Stimulated activated CD8-positive, alpha-beta memory T cell treated with anti-CD3 and anti-CD28 coated beads, Interleukin-12 subunit alpha, Interleukin-12 subunit beta, amount 100 ng/mL, for 4 hours (primary cell): ENCODE measurements around the gene S100A4.
"Not testable (repeated sequence)": the region's sequence is repeated elsewhere in the genome, so short reads cannot be mapped to it uniquely, and the experiment has no call there.

Experiments
- DNase-seq: peaks from one replicate; pipeline ENCODE4 v3.0.0-alpha.2; 2020; ENCODE audit warnings: low read depth

The S100A4 gene

DNA sequence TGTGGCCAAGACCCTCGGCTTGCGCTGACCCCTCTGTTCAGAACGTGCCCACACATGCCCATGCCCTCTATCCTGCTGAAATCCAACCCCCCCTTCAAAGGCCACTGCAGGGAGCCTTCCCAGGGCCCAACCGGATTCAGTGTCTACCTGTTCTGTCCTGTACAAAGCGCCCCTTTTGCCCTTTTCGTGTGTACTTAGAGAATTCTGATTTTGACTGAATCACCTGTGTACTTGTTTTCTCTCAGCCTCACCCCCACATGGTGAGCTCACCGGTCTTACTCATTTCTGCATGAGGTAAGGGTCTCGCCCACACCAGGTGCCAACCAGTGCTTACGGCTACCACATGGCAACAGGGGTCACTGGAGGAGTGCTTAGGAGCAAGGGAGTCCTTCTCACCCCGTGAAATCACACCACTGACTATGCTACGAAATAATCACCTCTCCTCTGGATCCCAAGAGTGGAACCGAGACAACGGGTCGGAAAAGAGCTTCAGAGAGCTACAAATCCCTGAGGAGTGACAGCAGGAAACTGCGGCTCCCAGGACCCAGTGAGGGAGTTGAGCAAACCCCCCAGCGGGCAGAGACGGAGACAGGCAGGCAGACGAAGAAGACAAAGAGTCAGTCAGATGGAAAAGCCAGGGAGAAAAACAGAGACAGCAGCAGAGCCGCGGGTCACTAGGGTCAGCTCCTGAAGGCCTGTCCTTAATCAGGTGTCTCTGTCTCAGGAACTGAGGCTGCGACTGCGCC is 22.2 kb upstream of the S100A4 start:
- no peak for DNase-seq

GRCh38 chr1:153566414-153567371 is 21.1 kb upstream of the S100A4 start:
- DNase-seq = peak; percentile 75

GRCh38 chr1:153565529-153566374 is 20.1 kb upstream of the S100A4 start, which contains the start of gene S100A2:
S100A2 (minus strand) TSS chr1:153565844; CDS start chr1:153563877, 1,967 bp downstream.
- DNase-seq = peak; percentile 30

- no peak for DNase-seq
Observed at GRCh38 chr1:153563991-153564390, 18.4 kb upstream of the S100A4 start.

DNA sequence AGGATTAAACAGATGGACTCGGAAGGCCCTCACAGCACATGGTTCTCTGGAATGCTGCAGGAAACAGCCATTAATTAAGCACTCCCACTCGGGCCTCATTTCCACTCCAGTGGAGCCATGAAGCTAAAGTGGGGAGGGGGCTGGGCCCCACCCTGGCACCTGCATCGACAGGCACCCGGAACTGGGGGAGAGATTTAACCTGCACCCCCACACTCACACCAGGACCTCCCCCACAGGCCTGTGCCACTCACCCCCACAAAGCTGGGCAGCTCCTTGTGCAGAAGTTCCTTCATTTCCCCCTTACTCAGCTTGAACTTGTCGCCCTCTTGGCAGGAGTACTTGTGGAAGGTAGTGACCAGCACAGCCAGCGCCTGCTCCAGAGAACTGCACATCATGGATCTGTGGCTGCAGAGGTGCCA is 17.9 kb upstream of the S100A4 start:
- no peak for DNase-seq

DNA sequence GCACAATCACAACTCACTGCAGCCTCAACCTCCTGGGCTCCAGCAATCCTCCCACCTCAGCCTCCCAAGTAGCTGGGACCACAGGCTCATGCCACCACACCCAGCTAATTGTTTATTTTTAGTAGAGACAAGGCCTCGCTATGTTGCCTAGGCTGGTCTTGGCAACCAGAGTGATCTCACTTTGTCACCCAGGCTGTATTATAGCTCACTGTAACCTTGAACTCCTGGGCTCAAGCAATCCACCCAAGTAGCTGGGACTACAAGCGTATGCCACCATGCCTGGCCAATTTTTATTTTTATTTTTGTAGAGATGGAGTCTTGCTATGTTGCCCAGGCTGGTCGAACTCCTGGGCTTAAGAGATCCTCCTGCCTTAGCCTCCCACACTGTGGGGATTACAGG is 16.4 kb upstream of the S100A4 start:
- not testable (repeated sequence) for DNase-seq

- no peak for DNase-seq
Observed at GRCh38 chr1:153561466-153561985, 15.9 kb upstream of the S100A4 start.

GRCh38 chr1:153560771-153561465 is 15.3 kb upstream of the S100A4 start:
- no peak for DNase-seq

- no peak for DNase-seq
Observed at GRCh38 chr1:153560241-153560640, 14.6 kb upstream of the S100A4 start.

GRCh38 chr1:153557877-153558276 is 12.3 kb upstream of the S100A4 start:
- DNase-seq = no peak

DNA sequence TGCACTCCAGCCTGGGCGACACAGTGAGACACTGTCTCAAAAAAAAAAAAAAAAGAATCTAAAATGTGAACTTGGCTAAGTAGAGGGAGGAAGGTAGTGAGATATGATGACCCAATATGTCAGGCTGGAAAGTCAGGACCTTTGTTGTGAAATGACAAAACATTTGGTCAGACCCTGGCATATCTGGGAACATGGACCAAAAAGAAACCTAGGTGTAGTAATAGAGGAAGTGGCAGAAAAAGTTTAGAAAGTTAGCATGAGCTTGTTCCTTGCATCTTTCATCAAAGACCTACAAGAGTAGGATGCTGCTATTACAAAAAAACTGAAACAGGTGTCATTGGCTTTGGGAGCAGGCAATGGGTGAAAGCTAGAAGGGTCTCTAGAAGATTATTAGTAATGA is 10.7 kb upstream of the S100A4 start:
- no peak for DNase-seq

GRCh38 chr1:153553830-153554541 is 8.4 kb upstream of the S100A4 start:
- no peak for DNase-seq

DNA sequence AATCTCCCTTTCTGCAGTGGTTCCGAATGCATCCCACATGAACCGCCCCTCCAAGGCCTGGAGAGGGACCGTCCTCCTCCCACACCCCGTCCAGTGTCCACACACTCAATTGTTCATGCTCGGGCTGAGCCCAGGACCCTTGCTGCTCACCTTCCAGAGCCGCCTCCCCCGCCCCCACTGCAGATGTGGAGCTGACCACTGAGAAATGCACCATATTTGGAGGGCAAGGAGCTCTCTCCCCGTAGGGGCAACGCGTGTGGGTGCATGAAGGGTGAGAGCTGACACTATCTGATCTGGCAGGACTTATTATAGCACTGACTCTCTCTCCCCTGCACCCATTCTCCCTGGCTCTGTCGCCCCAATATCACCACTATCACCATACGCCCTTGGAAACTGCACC is 7.5 kb upstream of the S100A4 start:
- no peak for DNase-seq

DNA sequence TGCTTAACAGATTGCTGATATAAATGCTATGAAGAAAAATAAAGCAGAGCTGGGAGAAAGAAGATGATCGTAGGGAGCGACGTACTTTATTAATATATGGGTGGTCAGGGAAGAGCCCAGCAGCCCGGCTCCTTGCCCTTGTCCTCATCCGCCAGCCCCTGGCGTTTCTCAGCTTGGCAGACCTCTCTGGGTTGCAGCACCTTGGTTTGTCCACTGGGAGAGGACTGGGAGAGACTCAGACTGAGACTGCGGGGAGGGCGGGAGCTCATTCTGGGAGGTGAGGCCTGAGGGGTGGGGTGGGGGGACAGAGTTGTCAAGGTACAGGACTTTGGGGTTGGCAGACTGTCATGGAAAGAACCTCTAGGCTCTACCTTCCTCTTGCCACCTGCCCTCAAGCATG is 6.7 kb upstream of the S100A4 start:
- DNase-seq = no peak

DNA sequence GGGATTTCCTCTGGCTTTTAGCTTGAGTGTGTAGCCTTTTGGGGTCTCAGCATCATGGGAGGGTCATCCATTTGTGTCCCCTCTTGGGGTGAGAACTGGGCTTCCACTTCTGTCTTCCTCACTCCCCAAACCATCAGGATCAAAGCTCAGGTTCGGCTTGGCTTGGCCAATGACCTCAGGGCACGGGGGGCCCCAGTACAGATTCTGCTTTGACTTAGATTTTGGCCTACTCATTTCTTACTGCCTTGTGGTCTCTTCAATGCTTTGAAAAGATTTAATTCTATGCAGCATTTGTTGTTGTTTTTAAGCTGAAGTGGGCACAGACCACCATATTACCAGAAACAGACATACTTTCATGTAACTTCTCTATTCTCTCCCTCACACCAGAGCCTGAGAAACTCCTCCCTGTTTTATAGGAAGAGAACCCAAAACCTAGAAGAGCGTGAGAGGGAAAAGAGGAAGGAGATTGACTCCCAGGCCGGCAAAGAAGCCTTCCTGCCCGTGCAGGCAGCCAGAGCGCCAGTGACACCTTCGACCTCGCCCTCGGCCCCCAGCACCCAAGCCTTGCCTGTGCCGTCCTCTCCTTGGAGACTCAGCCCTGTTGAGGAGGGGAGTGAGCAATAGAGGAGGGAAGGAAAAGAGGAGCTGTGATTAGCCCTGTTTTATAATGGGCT is 5.4 kb upstream of the S100A4 start:
- no peak for DNase-seq

- DNase-seq = no peak
Observed at GRCh38 chr1:153550398-153550758, 4.8 kb upstream of the S100A4 start.

DNA sequence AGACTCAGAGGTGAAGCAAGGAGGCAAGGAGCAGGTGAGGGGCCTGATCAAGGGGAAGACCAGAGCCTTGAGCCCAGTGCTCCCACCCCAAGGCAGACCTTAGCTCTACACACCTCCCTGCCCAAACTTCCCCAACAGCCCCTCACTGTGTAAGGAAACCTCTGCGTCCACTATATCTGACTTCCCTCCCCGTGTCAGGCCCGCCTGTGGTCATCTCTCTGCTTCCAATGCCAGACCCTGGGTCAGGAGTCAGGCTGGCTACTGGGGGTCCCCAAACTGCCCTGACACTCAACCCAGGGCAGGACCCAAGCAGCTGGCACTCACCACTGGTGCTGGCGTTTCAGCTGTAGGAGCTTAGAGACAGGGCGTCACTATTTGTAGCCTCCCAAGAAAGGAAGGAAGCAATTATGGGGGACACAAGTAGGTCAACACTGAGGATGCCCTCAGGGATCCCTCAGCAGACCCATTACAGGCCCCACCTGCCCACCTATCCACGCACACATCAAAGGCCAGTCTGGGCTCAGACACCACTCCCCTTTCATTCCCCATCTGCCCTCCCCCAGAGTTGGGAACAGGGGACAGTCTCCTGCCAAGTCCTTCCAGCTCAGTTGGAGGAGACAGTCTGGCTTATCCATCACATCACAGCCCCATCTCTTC is 4.3 kb upstream of the S100A4 start:
- DNase-seq = no peak

- DNase-seq = no peak
Observed at GRCh38 chr1:153548722-153549688, 3.4 kb upstream of the S100A4 start, which contains the start of gene S100A3. S100A3 (minus strand) TSS chr1:153549258; CDS start chr1:153548485, 773 bp downstream.
